ENCODE results near the gene DMAC2L. TPM values are rescaled to one million over a fixed set of nuclear protein-coding genes. Genes with fewer than 3 reads are reported as not detected.

Gene DMAC2L
- total RNA-seq, 1 donor from 2014 or later: 19.6 TPM

DNA sequence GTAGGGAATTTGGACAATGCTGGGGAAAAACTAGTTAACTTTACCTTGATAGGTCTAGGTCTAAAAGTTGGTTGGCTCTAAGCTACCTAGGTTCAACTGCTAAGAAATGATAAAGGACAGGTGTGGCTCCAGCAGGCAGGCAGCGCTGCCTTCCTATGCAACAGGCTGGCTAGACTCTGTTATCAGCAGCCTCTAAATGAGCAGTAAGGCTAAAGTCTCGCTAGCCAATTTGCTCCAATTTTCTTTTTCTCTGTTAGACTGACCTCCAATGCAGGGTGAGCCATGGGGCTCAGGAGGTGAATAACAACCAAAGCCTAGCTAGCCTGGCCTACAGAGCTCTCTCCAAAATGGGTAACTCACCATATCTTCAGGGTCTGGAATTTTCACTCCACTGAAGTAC lies 26.5 kb downstream of the DMAC2L start:
- no peak for TF ChIP-seq CTCF (IDR thresholded peaks at IDR 0.05)
- Histone ChIP-seq H3K36me3 (peaks cover 22% of the 10 kb centered on the region), H3K4me3 (no peak overlapping the region), H3K4me1 (peaks cover 42% of the 10 kb centered on the region), H3K9me3 (no peaks in the 10 kb centered on the region), H3K27ac (no peak overlapping the region), H3K27me3 (ENCODE audit: low read depth) (no peaks in the 10 kb centered on the region)
- DNase-seq (no peak), ATAC-seq (no peak)
- intact Hi-C loops (cut with DNase I): no loop called here

DNA sequence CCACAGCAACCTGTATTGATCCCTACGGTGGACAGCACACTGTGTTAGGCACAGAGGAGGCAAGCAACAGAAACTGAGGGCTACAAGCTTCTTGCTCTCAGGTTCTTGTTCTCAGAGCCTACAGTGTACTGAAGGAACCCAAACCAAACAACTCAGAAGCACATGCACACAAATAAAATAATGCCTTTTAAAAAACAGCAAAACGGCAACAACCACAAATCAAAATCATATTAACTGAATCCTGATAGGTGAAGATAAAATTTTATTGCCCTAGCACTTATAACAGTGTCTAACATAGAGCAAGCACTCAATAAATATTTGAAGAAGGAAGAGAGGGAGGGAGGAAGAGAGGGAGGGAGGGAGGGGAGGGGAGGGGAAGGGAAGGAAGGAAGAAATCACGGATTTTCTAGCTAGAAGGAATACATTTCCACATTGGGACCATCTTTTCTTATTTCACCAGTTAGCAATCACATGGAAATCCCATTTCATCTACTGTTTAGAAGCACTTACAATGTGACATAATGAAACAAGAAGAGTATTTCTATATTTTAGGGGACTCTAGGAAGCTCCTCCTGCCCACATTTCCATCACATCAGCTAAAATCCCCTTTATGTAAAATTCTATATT lies 27.2 kb downstream of the DMAC2L start:
- Histone ChIP-seq H3K36me3 (peaks cover 22% of the 10 kb centered on the region), H3K4me1 (peaks cover 45% of the 10 kb centered on the region), H3K4me3 (no peak overlapping the region), H3K9me3 (no peaks in the 10 kb centered on the region), H3K27ac (no peak overlapping the region), H3K27me3 (ENCODE audit: low read depth) (no peaks in the 10 kb centered on the region)
- DNase-seq (no peak), ATAC-seq (no peak)
- intact Hi-C loops (cut with DNase I): no loop called here
- TF ChIP-seq CTCF (IDR thresholded peaks at IDR 0.05): no peak

GRCh38 chr14:50340045-50340444 lies 27.9 kb downstream of the DMAC2L start:
- peaks cover 45% of the 10 kb centered on the region for H3K4me1 ChIP-seq
- H3K9me3 ChIP-seq: no peaks in the 10 kb centered on the region
- intact Hi-C loops (cut with DNase I): no loop called here
- H3K4me3 ChIP-seq: no peak overlapping the region
- DNase-seq: no peak
- no peak for ATAC-seq
- no peaks in the 10 kb centered on the region for H3K27me3 ChIP-seq (ENCODE audit: low read depth)
- peaks cover 22% of the 10 kb centered on the region for H3K36me3 ChIP-seq
- no peak overlapping the region for H3K27ac ChIP-seq
- TF ChIP-seq CTCF (IDR thresholded peaks at IDR 0.05): no peak

- peaks cover 42% of the 10 kb centered on the region for H3K4me1 ChIP-seq
- H3K27me3 ChIP-seq (ENCODE audit: low read depth): no peaks in the 10 kb centered on the region
- no peak for TF ChIP-seq CTCF (IDR thresholded peaks at IDR 0.05)
- no peak overlapping the region for H3K4me3 ChIP-seq
- peaks cover 20% of the 10 kb centered on the region for H3K36me3 ChIP-seq
- ATAC-seq (no peak), DNase-seq (no peak)
- H3K9me3 ChIP-seq: no peaks in the 10 kb centered on the region
- intact Hi-C loops (cut with DNase I): no loop called here
- no peak overlapping the region for H3K27ac ChIP-seq
Observed at GRCh38 chr14:50340963-50341362, 28.8 kb downstream of the DMAC2L start.

DNA sequence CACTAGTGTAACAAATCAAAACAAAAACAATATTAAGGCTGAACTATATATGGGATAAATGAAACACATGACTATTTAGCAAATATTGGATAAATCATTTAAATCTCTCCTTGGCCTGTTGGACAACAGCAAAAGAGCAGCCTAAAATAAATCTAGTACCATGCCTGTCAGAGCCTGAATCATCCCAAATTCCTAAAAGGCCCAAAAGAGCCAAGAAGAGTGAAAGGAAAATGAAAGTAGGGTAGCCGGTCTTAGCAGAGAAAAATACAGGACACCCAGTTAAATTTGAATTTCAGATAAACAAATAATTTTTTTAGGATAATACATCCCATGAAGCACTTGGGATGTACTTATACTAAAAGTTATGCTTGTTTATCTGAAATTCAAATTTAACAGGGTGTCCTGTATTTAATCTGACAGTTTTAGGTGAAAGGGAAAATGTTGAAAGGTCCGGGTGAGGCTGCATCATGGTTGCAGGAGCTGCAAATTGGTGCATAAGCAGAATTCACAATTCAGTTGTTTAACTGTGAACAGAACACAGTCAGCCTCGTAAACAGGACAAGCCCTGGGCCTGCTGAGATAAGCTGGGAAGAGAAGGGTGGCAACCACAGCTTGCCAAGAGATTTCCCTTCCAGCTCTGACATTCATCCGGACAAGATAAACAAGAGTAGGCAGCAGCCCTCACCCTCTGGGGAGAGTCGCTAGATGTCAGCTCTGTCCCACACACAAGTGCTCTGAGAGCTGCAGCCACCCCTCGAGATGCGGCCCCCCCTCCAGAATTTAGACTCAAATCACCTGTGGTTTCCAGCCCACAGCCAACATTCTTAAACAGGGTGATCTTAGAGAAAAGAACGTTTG lies 30.3 kb downstream of the DMAC2L start:
- H3K4me1 ChIP-seq: peaks cover 31% of the 10 kb centered on the region
- H3K36me3 ChIP-seq: peaks cover 17% of the 10 kb centered on the region
- H3K27me3 ChIP-seq (ENCODE audit: low read depth): no peaks in the 10 kb centered on the region
- TF ChIP-seq CTCF (IDR thresholded peaks at IDR 0.05): peak; percentile 42
- intact Hi-C loops (cut with DNase I): no loop called here
- DNase-seq (peak; percentile 47), ATAC-seq (peak; percentile 79)
- H3K4me3 ChIP-seq: peak overlapping the region; percentile 33
- H3K27ac ChIP-seq: peak overlapping the region; percentile 60
- H3K9me3 ChIP-seq: no peaks in the 10 kb centered on the region
